RCC 7860 (cell line): ENCODE data around the gene MMP28.

Source experiments
- DNase-seq: peaks from one replicate; pipeline ENCODE4 v3.0.0-alpha.2; 2015; ENCODE audit warnings: low spot score
- FAIRE-seq: peaks from 2 replicates; lab custom pipeline; 2012; peaks lifted over from hg19 to GRCh38; lab: Jason Lieb, UNC

MMP28 gene

GRCh38 chr17:35727635-35728034 lies 67.8 kb downstream of the MMP28 start:
- FAIRE-seq (no peak), DNase-seq (no peak)

GRCh38 chr17:35726953-35727460 lies 68.4 kb downstream of the MMP28 start:
- FAIRE-seq = no peak
- no peak for DNase-seq

- FAIRE-seq (no peak), DNase-seq (no peak)
These were observed 69.1 kb downstream of the MMP28 start for GRCh38 chr17:35726127-35726952.

- FAIRE-seq = no peak
These were observed 69.7 kb downstream of the MMP28 start for GRCh38 chr17:35725802-35726126.

GRCh38 chr17:35725058-35725457 lies 70.4 kb downstream of the MMP28 start:
- no peak for DNase-seq
- FAIRE-seq = no peak

More at GRCh38 chr17:35725802-35726126, 69.7 kb downstream of the MMP28 start:
- no peak for DNase-seq

GRCh38 chr17:35723735-35724134 lies 71.7 kb downstream of the MMP28 start:
- DNase-seq (no peak), FAIRE-seq (no peak)

GRCh38 chr17:35717475-35717874 lies 78.0 kb downstream of the MMP28 start:
- FAIRE-seq (no peak), DNase-seq (no peak)

- DNase-seq = no peak
- no peak for FAIRE-seq
These were observed 78.5 kb downstream of the MMP28 start for GRCh38 chr17:35716897-35717465.

- no peak for FAIRE-seq
- no peak for DNase-seq
These were observed 79.3 kb downstream of the MMP28 start for GRCh38 chr17:35716173-35716572.
